Psoas muscle (tissue), 8 donors: ENCODE measurements around the gene PIGT. TPM values are rescaled to one million over a fixed set of nuclear protein-coding genes. Genes with fewer than 3 reads are reported as not detected.

Source experiments
- ATAC-seq, 4 donors: fragments of 200-7000 bp; cut with Tn5 transposase; one replicate each; pipeline ENCODE4 v1.9.1; 2020; ENCODE audit warnings: moderate library complexity in 3 of 4, mild to moderate bottlenecking in 2 of 4
- DNase-seq, 2 donors: peaks; one replicate each; pipeline ENCODE4 v3.0.0-alpha.2; 2020
- H3K27ac ChIP-seq: fragments of 200-600 bp; one replicate; pipeline ENCODE4 v1.8.0; 2022
- H3K27me3 ChIP-seq, 3 donors: fragments of 200-600 bp in 1 of 3; one replicate each; pipeline versions ENCODE4 v1.6.1 to v1.8.0; 2013 to 2022; ENCODE audit warnings: low read length in 2 of 3, mild to moderate bottlenecking in 2 of 3, moderate library complexity in 1 of 3; ENCODE audit not compliant: insufficient read depth in 3 of 3
- H3K36me3 ChIP-seq, 2 donors: fragments of 200-600 bp in 1 of 2; one replicate each; pipeline versions ENCODE4 v1.6.1 to v1.8.0; 2013 to 2022; ENCODE audit warnings: low read depth in 1 of 2, mild to moderate bottlenecking in 1 of 2, moderate library complexity in 1 of 2; ENCODE audit not compliant: insufficient read depth in 1 of 2
- H3K4me1 ChIP-seq: fragments of 200-600 bp; one replicate; pipeline ENCODE4 v1.8.0; 2022
- H3K4me3 ChIP-seq: fragments of 200-600 bp; one replicate; pipeline ENCODE4 v1.8.0; 2022; ENCODE audit warnings: mild to moderate bottlenecking
- H3K9me3 ChIP-seq: fragments of 200-600 bp; one replicate; pipeline ENCODE4 v1.8.0; 2022
- CTCF ChIP-seq: fragments of 200-600 bp; IDR thresholded peaks from one replicate; pipeline ENCODE4 v1.8.0; 2022; ENCODE audit warnings: antibody characterized with exemption
- WGBS, 3 donors: extraction: QIAGEN DNeasy Blood & Tissue Kit; methylation state at CpG; one replicate each; pipeline versions ENCODE4 v1.1.6 to v1.1.7; 2013; 5-methylcytosine and 5-hydroxymethylcytosine counted together
- intact Hi-C, 2 donors: fragments of 100-400 bp; cut with DNase I; formaldehyde crosslinking; loops; one replicate each; pipeline versions ENCODE4 v1.11.0 to v1.14.2; 2022
- polyA plus RNA-seq, 3 donors: library from polyadenylated mRNA; stranded (reverse); fragments of 200-250 nt; gene quantifications; one replicate each; pipeline ENCODE4 v1.2.3, GENCODE V29; 2013
- total RNA-seq, 4 donors: library from RNA; stranded (reverse); fragmentation: NEBNext Ultra II Directional in 2 of 4; extraction: Animal tissue kit (Norgen Biotek cat#: 25700) in 2 of 4; gene quantifications; one replicate each; pipeline versions ENCODE4 v1.2.1 to v1.2.4, GENCODE V29; 2021 to 2023
- donor health status: healthy with polysubstance abuse.
- donor health status: DM: no; HTN: no; CAD: no; lungs with moderate emphysema.
- donor health status: Bipolar disorder and iron deficiency.
- donor health status: healthy.
- donor health status: DM: yes; HTN: yes; CAD: no.
- donor health status: DM: no; HTN: no; CAD: no.
- donor health status: DM: no; HTN: no; CAD: no.
- donor health status: DM: yes; HTN: yes; CAD: no.

The PIGT gene
- total and polyA plus RNA-seq, 7 donors, result 48.0 to 113 (median 58.8) TPM

DNA sequence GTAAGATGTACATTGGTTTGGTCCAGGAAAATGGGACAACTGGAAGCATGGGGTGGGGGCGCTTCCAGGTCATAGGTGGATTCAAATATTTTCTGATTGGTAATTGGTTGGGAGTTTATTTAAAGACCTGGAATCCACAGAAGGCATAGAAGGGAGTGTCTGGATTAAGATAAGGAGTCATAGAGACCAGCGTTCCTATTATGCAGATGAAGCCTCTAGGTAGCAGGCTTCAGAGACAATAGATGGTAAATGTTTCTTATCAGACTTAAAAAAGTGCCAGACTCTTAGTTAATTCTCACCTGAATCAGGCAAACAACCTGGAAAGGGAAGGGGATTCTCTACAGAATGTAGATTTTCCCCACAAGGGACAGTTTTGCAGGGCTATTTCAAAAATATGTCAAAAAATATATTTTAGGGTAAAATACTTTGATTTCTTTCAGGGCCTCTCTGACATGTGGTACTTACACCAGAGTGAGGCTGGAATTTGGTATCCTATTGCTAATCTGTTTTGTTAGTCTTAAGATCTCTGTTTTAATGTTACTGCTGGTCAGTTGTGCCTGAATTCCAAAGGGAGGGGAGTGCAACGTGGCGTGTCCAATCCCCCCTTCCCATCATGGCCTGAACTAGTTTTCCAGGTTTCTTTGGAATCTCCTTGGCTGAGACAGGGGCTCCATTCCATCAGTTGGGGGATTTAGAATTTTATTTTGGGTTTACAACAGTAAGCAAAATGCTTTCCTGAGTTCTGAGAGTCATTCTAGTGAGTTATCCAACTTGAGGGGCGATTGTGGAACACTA is 25.1 kb downstream of the PIGT start:
- H3K4me1 ChIP-seq, result peaks cover 7% of the 10 kb centered on the region
- no peak for TF ChIP-seq CTCF
- no peak overlapping the region for H3K4me3 ChIP-seq
- intact Hi-C loops, result loop anchor here in 1 of 2 donors (10.0 kb wide), 1 partner anchor 334 kb away; no protein-coding TSS in a partner anchor
- no peak for ATAC-seq
- no peak overlapping the region for H3K27ac ChIP-seq
- no peaks in the 10 kb centered on the region for H3K36me3 ChIP-seq
- no peak for DNase-seq
- peaks cover 0 to 5% (median 0%) of the 10 kb centered on the region in 3 donors for H3K27me3 ChIP-seq
- no peaks in the 10 kb centered on the region for H3K9me3 ChIP-seq
- WGBS, 3 donors, result 64 to 68% (median 65%) methylated on average over 5 of the region's 5 CpGs

DNA sequence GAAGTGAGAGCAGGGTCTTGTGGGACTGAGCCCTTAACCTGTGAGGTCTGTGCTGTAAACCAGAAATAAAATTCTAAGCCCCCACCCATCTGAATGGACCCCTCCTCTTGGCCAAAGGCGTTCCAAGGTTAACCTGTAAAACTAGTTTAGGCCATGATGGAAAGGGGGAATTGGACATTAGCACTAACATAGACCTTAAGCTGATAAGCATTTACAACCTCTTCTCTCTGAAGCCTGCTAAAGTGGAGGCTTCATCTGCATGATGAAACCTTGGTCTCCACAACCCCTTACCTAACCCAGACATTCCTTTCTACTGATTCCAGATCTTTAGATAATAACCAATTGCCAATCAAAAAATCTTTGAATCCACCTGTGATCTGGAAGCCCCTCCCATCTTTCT is 25.8 kb downstream of the PIGT start:
- no peaks in the 10 kb centered on the region for H3K9me3 ChIP-seq
- ATAC-seq (no peak), DNase-seq (no peak)
- H3K4me1 ChIP-seq, result peaks cover 3% of the 10 kb centered on the region
- TF ChIP-seq CTCF, result no peak
- intact Hi-C loops, result loop anchor here in 1 of 2 donors (10.0 kb wide), 1 partner anchor 333 kb away; no protein-coding TSS in a partner anchor
- H3K36me3 ChIP-seq, result no peaks in the 10 kb centered on the region
- no peak overlapping the region for H3K27ac ChIP-seq
- WGBS, 3 donors, result 83 to 95% (median 89%) methylated on average over 1 of the region's 1 CpG
- H3K4me3 ChIP-seq, result no peak overlapping the region
- peaks cover 0 to 5% (median 0%) of the 10 kb centered on the region in 3 donors for H3K27me3 ChIP-seq

- intact Hi-C loops, result loop anchor here in 1 of 2 donors (10.0 kb wide), 1 partner anchor 331 kb away; no protein-coding TSS in a partner anchor
Observed at GRCh38 chr20:45444050-45444449, 28.1 kb downstream of the PIGT start.

GRCh38 chr20:45445805-45446562 is 30.0 kb downstream of the PIGT start:
- Histone ChIP-seq H3K4me3 (no peak overlapping the region), H3K4me1 (no peaks in the 10 kb centered on the region), H3K36me3 (no peaks in the 10 kb centered on the region), H3K27ac (no peak overlapping the region), H3K9me3 (no peaks in the 10 kb centered on the region), H3K27me3 (peaks cover 0 to 5% (median 0%) of the 10 kb centered on the region in 3 donors)
- intact Hi-C loops, result loop anchor here in 1 of 2 donors (10.0 kb wide), 1 partner anchor 329 kb away; no protein-coding TSS in a partner anchor
- no peak for DNase-seq
- WGBS, 3 donors, result 70 to 74% (median 71%) methylated on average over 7 of the region's 7 CpGs
- ATAC-seq, result no peak
- peak; percentile 27 for TF ChIP-seq CTCF

More at GRCh38 chr20:45444050-45444449, 28.1 kb downstream of the PIGT start:
- Histone ChIP-seq H3K36me3 (no peaks in the 10 kb centered on the region), H3K9me3 (no peaks in the 10 kb centered on the region), H3K27me3 (peaks cover 0 to 5% (median 0%) of the 10 kb centered on the region in 3 donors), H3K4me3 (no peak overlapping the region), H3K4me1 (no peaks in the 10 kb centered on the region), H3K27ac (no peak overlapping the region)
- ATAC-seq, result no peak
- no peak for DNase-seq
- no peak for TF ChIP-seq CTCF
